ENCODE measurements around the gene BCKDK. TPM values are rescaled to one million over a fixed set of nuclear protein-coding genes. Genes with fewer than 3 reads are reported as not detected.

BCKDK gene
- total RNA-seq, 4 donors from 2014 or later: 34.5 to 52.5 (median 43.4) TPM

DNA sequence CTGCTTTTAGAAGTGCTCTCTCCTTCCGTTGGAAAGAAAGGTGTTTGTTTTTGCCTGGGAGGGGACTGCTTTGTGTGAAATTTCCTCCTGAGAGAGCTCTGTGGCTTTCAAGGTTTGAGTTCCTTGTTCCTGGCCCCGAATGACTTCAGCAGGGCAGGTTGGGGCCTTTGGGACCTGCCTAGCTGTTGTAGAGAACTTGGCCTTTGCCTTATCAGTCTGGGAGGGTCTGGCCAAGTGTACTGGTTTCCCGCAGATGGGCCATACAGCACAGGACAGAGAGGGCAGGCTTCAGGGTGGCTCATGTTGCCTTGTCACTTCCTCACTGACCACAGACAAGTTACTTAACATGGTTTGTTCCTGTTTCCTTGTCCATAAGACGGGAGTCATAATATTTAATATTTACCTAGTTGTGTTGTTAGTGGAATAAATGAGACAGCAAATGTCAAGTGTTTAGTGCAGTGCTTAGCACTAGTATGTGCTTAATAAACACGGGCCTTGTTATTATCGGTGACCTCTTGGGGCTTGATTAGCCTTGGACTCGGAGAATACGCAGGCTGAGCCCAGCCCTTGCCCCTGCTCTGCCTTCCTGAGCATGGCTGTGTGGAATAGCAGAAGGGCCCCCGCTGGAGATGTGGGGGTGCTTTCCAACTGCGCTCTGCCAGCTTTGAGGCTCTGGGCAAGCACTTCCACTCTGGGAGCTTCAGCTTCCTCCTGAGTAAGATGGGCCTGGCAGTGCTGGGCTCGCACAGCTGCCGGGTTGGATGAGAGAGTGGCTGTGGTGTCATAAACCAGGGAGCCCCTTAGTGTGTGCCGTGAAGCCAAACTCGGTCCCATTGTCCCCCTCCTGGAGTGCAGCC, 20.8 kb downstream of the BCKDK start:
- DNase-seq (ENCODE audit: low spot score): no peak
- peak; percentile 4 for ATAC-seq (ENCODE audit: low FRiP score)
- TF ChIP-seq, protein P1, sequence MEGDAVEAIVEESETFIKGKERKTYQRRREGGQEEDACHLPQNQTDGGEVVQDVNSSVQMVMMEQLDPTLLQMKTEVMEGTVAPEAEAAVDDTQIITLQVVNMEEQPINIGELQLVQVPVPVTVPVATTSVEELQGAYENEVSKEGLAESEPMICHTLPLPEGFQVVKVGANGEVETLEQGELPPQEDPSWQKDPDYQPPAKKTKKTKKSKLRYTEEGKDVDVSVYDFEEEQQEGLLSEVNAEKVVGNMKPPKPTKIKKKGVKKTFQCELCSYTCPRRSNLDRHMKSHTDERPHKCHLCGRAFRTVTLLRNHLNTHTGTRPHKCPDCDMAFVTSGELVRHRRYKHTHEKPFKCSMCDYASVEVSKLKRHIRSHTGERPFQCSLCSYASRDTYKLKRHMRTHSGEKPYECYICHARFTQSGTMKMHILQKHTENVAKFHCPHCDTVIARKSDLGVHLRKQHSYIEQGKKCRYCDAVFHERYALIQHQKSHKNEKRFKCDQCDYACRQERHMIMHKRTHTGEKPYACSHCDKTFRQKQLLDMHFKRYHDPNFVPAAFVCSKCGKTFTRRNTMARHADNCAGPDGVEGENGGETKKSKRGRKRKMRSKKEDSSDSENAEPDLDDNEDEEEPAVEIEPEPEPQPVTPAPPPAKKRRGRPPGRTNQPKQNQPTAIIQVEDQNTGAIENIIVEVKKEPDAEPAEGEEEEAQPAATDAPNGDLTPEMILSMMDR (IDR thresholded peaks at IDR 0.05): no peak

DNA sequence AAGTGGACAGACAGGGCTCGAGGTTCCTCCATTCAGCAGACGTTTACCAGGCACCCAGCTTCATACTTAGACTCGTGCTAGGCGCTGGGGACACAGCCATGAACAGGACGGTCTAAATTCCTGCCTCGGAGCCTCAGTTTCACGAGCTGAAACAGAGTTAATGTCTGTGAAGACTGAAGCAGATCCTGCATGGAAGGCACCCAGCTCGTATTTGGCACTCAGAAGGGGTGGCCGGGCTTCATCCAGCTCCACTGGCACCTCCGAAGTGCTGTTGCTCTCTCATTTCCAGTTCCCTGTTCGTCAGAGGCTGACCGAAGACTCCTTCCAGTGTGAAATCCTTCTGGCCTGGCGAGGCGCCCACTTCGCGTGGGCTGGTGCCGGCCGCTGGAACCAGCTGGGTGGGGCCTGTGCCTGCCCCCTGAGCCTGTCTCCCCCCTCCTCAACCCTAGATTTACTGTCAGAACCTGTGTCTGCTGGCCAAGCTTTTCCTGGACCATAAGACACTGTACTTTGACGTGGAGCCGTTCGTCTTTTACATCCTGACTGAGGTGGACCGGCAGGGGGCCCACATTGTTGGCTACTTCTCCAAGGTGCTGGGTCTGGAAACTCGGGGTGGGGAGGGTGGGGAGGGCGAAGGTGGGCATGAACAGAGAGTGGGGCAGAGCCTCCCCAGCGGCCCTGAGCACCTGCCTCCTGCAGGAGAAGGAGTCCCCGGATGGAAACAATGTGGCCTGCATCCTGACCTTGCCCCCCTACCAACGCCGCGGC, 21.6 kb downstream of the BCKDK start:
- DNase-seq (ENCODE audit: low spot score) (peak; percentile 65), ATAC-seq (ENCODE audit: low FRiP score) (peak; percentile 82)
- TF ChIP-seq, protein P1 (IDR thresholded peaks at IDR 0.05): no peak

DNA sequence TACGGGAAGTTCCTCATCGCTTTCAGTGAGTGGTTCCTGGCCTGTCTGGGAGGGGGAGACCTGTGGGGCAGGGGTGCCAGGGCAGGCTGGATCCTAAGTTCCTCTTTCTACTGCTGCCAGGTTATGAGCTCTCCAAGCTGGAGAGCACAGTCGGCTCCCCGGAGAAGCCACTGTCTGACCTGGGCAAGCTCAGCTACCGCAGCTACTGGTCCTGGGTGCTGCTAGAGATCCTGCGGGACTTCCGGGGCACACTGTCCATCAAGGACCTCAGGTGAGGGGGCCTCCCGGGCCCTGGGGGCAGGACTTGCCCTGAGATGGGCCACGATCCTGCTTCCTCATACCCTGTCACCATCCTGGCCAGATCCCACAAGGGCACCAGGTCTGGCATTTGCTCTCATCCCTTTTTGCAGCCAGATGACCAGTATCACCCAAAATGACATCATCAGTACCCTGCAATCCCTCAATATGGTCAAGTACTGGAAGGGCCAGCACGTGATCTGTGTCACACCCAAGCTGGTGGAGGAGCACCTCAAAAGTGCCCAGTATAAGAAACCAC, 22.2 kb downstream of the BCKDK start:
- TF ChIP-seq, protein P1 (IDR thresholded peaks at IDR 0.05): no peak
- no peak for DNase-seq (ENCODE audit: low spot score)
- peak; percentile 17 for ATAC-seq (ENCODE audit: low FRiP score)

DNA sequence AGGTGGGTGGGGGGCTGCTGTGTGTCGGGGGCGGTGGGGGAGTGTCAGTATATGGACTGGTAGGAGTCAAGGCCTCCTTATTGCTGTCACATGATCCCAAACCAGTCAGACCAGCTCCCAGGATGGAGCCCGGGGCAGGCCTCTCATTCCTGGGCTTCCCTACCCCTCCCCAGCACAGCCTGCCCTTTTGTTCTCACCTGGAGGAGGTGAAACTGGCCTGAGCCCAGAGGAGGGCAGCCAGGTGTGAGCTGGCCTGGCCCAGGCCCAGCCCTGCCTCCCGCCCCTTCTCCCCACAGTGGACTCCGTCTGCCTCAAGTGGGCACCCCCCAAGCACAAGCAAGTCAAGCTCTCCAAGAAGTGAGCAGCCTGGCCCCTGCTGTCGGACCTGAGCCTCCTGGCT, 22.7 kb downstream of the BCKDK start:
- no peak for DNase-seq (ENCODE audit: low spot score)
- TF ChIP-seq, protein P1 (IDR thresholded peaks at IDR 0.05): no peak
- ATAC-seq (ENCODE audit: low FRiP score): no peak

DNA sequence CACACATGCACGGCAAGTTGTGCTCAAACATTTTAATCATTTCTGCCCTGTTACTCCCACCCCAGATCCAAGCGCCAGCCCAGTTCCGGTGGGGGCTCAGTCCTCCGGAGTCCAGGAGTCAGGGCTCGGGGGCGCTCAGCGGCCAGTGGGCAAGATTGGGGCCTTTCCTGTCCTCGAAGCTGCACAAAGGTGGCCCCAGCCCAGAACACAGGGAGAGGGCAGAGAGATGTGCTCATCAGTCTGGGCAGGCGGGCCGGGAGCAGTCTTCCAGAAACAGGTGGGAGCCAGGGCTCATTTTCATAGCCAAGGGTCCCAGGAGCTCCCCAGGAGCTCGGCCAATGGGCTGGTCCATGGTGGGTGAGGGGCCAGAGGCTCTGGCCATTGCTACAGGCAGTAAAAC, 23.2 kb downstream of the BCKDK start:
- no peak for ATAC-seq (ENCODE audit: low FRiP score)
- no peak for DNase-seq (ENCODE audit: low spot score)
- TF ChIP-seq, protein P1 (IDR thresholded peaks at IDR 0.05): no peak

DNA sequence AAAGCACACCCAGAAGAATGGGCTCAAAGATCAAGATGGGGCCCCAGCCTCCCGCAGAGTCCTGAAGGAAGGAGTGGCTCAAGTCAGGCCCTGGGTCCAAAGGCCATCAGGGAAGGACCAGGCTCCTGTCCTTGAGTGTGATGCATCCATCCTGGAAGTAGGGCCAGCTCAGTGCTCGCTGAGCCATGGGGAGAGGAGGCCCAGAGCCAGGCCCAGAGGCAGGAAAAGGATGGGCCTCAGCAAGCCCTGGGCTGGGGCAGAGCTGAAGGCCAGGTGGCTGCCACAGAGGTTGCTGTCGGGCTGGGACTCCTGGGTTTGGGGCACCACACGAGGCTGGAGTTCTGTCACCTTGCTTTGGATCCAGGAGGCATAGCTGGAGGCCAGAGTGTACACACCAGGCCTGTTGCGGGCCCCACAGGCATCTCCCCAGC, 23.7 kb downstream of the BCKDK start:
- TF ChIP-seq, protein P1 (IDR thresholded peaks at IDR 0.05): no peak
- no peak for ATAC-seq (ENCODE audit: low FRiP score)
- DNase-seq (ENCODE audit: low spot score): no peak
